Measurements from ENCODE around the gene TSN. TPM values are rescaled to one million over a fixed set of nuclear protein-coding genes. Genes with fewer than 3 reads are reported as not detected.

TSN gene
- total RNA-seq = 45.7 and 49.1 TPM in 2 replicates

GRCh38 chr2:121755237-121756111 lies at the start of gene TSN:
Gene TSN (plus strand): TSS chr2:121755651. CDS start chr2:121755780, 129 bp downstream.

GRCh38 chr2:121736462-121737336 lies 18.8 kb upstream of the TSN start, which contains the start of gene NIFK:
Gene NIFK (minus strand): TSS chr2:121736875. CDS start chr2:121736850, 25 bp downstream.

Other genes with a start within 250 kb of the TSN start
- under 0.01 TPM in 1 of 2 replicates, not detected in the other for gene RNU4ATAC, start 224.8 kb upstream of the TSN start, total RNA-seq
- gene CLASP1, start 106.2 kb upstream of the TSN start, total RNA-seq = 43.7 and 70.7 TPM in 2 replicates
- 35.0 and 83.7 TPM in 2 replicates for gene NIFK, start 18.8 kb upstream of the TSN start, total RNA-seq